Measurements from ENCODE around the gene FAM89A. TPM values are rescaled to one million over a fixed set of nuclear protein-coding genes. Genes with fewer than 3 reads are reported as not detected.
"Not testable (repeated sequence)": the region's sequence is repeated elsewhere in the genome, so short reads cannot be mapped to it uniquely, and the experiment has no call there.

FAM89A gene
- total RNA-seq, 1 donor from 2014 or later = 48.0 TPM

GRCh38 chr1:231027971-231028370 lies 12.1 kb downstream of the FAM89A start:
- Mint-ChIP-seq H3K27ac (ENCODE audit: unreplicated experiment) (peak overlapping the region; percentile 90), H3K27me3 (ENCODE audit: unreplicated experiment) (peaks cover 12% of the 10 kb centered on the region), H3K9me3 (ENCODE audit: unreplicated experiment) (no peaks in the 10 kb centered on the region), H3K4me1 (ENCODE audit: unreplicated experiment) (peaks cover 64% of the 10 kb centered on the region), H3K36me3 (ENCODE audit: low read depth, unreplicated experiment) (peaks cover 14% of the 10 kb centered on the region), H3K4me3 (ENCODE audit: unreplicated experiment) (peak overlapping the region; percentile 76)
- DNase-seq (ENCODE audit: low spot score) = no peak
- no peak for TF ChIP-seq CTCF (IDR thresholded peaks at IDR 0.05; ENCODE audit: unreplicated experiment)

- H3K4me1 Mint-ChIP-seq (ENCODE audit: unreplicated experiment) = peaks cover 62% of the 10 kb centered on the region
- H3K27me3 Mint-ChIP-seq (ENCODE audit: unreplicated experiment) = peaks cover 13% of the 10 kb centered on the region
- H3K9me3 Mint-ChIP-seq (ENCODE audit: unreplicated experiment) = no peaks in the 10 kb centered on the region
- H3K36me3 Mint-ChIP-seq (ENCODE audit: low read depth, unreplicated experiment) = peaks cover 20% of the 10 kb centered on the region
- DNase-seq (ENCODE audit: low spot score) = no peak
- peak overlapping the region; percentile 76 for H3K4me3 Mint-ChIP-seq (ENCODE audit: unreplicated experiment)
- H3K27ac Mint-ChIP-seq (ENCODE audit: unreplicated experiment) = peak overlapping the region; percentile 90
- TF ChIP-seq CTCF (IDR thresholded peaks at IDR 0.05; ENCODE audit: unreplicated experiment) = no peak
Observed at GRCh38 chr1:231027136-231027925, 12.7 kb downstream of the FAM89A start.

- Mint-ChIP-seq H3K4me1 (ENCODE audit: unreplicated experiment) (peaks cover 68% of the 10 kb centered on the region), H3K36me3 (ENCODE audit: low read depth, unreplicated experiment) (peaks cover 28% of the 10 kb centered on the region)
Observed at GRCh38 chr1:231026576-231026975, 13.5 kb downstream of the FAM89A start.

GRCh38 chr1:231023150-231023549 lies 16.9 kb downstream of the FAM89A start:
- Mint-ChIP-seq H3K36me3 (ENCODE audit: low read depth, unreplicated experiment) (peaks cover 46% of the 10 kb centered on the region), H3K4me3 (ENCODE audit: unreplicated experiment) (peak overlapping the region; percentile 76), H3K9me3 (ENCODE audit: unreplicated experiment) (no peaks in the 10 kb centered on the region), H3K4me1 (ENCODE audit: unreplicated experiment) (peaks cover 57% of the 10 kb centered on the region), H3K27me3 (ENCODE audit: unreplicated experiment) (peaks cover 15% of the 10 kb centered on the region), H3K27ac (ENCODE audit: unreplicated experiment) (no peak overlapping the region)
- no peak for DNase-seq (ENCODE audit: low spot score)
- no peak for TF ChIP-seq CTCF (IDR thresholded peaks at IDR 0.05; ENCODE audit: unreplicated experiment)

More at GRCh38 chr1:231026576-231026975, 13.5 kb downstream of the FAM89A start:
- no peaks in the 10 kb centered on the region for H3K9me3 Mint-ChIP-seq (ENCODE audit: unreplicated experiment)
- peaks cover 13% of the 10 kb centered on the region for H3K27me3 Mint-ChIP-seq (ENCODE audit: unreplicated experiment)
- no peak for DNase-seq (ENCODE audit: low spot score)
- peak overlapping the region; percentile 10 for H3K4me3 Mint-ChIP-seq (ENCODE audit: unreplicated experiment)
- H3K27ac Mint-ChIP-seq (ENCODE audit: unreplicated experiment) = peak overlapping the region; percentile 49
- TF ChIP-seq CTCF (IDR thresholded peaks at IDR 0.05; ENCODE audit: unreplicated experiment) = no peak

GRCh38 chr1:231022543-231022942 lies 17.5 kb downstream of the FAM89A start:
- not testable (repeated sequence) for H3K4me3 Mint-ChIP-seq (ENCODE audit: unreplicated experiment); DNase-seq (ENCODE audit: low spot score); H3K9me3 Mint-ChIP-seq (ENCODE audit: unreplicated experiment); H3K27ac Mint-ChIP-seq (ENCODE audit: unreplicated experiment)
- Mint-ChIP-seq H3K36me3 (ENCODE audit: low read depth, unreplicated experiment) (peaks cover 48% of the 10 kb centered on the region), H3K27me3 (ENCODE audit: unreplicated experiment) (peaks cover 13% of the 10 kb centered on the region), H3K4me1 (ENCODE audit: unreplicated experiment) (peaks cover 51% of the 10 kb centered on the region)
